Activated CD4-positive, CD25-positive, alpha-beta regulatory T cell treated with anti-CD3 and anti-CD28 coated beads, Interleukin-2, amount 50 U/mL, for 24 hours (primary cell): ENCODE measurements around the gene CD40.
"Not testable (repeated sequence)": the region's sequence is repeated elsewhere in the genome, so short reads cannot be mapped to it uniquely, and the experiment has no call there.

Experiments used
- ATAC-seq, 2 donors: fragments of 150-1000 bp; cut with Tn5 transposase; one replicate each; pipeline ENCODE4 v1.10.0; 2021; ENCODE audit warnings: mild to moderate bottlenecking in 1 of 2, moderate library complexity in 1 of 2

CD40 gene

DNA sequence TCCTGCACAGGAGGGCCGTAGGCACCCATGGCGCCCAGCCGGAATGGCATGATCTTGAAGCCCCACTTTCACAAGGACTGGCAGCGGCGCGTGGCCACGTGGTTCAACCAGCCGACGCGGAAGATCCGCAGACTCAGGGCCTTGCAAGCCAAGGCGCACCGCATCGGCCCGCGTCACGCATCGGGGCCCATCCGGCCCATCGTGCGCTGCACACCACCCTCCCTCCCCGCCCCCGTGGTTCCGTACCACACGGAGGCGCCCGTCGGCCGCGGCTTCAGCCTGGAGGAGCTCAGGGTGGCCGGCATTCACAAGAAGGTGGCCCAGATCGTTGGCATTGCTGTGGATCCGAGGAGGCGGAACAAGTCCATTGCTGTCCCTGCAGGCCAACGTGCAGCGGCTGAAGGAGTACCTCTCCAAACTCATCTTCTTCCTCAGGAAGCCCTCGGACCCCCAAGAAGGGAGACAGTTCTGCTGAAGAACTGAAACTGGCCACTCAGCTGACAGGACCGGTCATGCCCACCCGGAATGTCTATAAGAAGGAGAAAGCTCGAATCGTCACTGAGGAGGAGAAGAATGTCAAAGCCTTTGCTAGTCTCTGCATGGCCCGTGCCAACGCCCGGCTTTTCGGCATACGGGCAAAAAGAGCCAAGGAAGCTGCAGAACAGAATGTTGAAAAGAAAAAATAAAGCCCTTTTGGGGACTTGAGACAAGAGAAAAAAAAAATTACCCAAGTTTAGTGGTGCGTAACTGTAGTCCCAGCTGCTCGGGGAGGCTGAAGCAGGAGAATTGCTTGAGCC lies 18.4 kb upstream of the CD40 start:
- peak; percentile 35 to 45 for ATAC-seq

DNA sequence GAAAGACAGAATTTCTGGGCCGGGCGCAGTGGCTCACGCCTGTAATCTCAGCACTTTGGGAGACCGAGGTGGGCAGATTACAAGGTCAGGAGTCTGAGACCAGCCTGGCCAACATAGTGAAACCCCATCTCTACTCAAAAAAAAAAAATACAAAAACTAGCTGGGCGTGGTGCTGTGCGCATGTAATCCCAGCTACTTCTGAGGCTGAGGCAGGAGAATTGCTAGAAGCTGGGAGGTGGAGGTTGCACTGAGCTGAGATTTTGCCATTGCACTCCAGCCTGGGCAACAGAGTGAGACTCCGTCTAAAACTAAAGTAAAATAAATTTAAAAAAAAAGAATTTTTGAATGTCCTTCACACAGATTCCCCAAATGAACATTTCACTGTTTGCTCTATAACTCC lies 17.7 kb upstream of the CD40 start:
- not testable (repeated sequence) for ATAC-seq

DNA sequence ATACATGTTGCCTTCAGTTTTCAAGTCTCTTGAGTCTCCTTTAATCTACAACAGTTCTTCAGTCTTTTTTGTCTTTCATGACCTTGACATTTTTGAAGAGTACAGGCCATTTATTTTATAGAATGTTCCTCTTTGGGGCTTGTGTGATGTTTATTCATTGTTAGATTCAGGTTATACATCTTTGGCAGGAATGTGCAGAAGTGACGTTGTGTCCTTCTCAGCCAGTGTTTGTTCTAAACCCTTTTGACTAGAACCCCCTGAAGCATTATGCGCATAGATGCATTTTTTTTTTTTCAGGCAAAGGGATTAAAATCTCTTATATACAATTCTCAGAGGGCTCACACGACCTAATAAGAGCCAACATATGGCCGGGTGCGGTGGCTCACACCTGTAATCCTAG lies 17.1 kb upstream of the CD40 start:
- ATAC-seq = no peak

DNA sequence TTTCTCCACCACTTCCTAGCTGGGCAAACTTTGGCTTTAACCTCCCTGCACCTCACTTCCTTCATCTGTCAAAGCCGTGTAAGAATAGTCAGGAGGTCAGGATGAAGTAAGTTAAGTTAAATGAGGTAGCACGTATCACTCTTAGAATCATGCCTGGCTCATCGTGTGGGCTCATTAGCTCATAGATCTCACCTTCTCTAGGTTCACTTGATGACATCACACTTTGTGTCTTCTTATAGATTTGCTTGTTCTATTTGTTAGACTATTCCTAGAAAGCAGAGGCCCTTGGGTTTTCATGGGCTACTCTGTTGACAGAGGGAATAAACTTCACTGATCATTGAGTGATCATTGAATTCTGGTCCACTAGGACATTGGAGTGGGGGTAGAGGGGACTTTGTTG lies 16.2 kb upstream of the CD40 start:
- ATAC-seq = no peak

DNA sequence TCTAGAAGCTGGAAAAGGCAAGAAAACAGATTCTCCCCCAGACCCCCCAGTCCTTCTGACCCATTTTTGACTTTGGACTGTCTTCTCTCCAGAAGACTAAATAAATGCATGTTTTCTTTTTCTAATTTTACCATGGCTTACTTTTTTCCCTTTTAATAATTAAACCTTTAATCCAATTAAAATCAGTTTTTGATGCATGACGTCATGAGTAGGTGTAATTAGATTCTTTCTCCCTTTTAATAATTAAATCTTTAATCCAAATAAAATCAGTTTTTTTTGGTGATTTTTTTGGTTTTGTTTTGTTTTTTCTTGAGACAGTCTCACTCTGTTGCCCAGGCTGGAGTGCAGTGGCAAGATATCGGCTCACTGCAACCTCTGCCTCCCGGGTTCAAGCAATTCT lies 15.2 kb upstream of the CD40 start:
- no peak for ATAC-seq

DNA sequence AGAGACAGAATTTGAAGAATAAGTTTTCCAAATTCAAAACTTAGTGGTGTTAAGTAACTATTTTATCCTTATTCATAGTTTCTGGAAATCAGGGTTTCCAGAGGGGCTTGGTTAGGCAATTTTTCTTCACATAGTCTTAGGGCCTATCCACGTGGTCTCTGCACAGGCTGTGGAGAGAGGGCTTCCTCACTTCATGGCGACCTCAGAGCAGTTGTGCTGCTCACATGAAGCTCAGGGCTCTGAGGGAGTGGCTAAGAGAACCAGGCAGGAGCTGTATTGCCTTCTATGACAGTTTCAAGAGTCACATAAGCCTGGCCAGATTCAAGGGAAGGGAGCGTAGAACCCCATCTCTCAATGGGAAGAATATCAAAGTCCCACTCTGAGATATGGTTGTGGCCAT lies 13.9 kb upstream of the CD40 start:
- no peak for ATAC-seq

- ATAC-seq = no peak
These were observed 11.1 kb upstream of the CD40 start for GRCh38 chr20:46107061-46107460.

DNA sequence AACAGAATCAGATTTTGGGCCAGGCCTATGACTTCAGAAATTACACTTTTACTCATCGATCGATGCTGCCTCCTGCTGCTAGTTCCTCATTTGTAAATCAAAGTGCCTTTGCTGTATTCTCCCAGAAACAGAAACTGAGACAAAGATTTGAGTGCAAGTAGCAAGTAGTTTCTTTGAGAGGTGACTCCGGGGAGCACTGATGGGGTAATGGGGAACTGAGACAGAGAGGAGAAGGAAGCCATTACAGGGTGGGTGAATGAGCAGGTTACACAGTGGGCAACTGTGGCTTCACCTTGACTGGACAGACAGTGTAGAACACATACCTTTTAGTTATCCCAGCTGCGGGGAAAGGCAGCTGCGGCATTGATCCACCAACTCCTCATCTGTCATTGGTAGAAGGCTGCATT lies 9.7 kb upstream of the CD40 start:
- ATAC-seq = peak; percentile 37 to 60

- no peak for ATAC-seq
These were observed 9.1 kb upstream of the CD40 start for GRCh38 chr20:46108976-46109375.

GRCh38 chr20:46111028-46111835 lies 6.9 kb upstream of the CD40 start:
- peak; percentile 56 to 78 for ATAC-seq

DNA sequence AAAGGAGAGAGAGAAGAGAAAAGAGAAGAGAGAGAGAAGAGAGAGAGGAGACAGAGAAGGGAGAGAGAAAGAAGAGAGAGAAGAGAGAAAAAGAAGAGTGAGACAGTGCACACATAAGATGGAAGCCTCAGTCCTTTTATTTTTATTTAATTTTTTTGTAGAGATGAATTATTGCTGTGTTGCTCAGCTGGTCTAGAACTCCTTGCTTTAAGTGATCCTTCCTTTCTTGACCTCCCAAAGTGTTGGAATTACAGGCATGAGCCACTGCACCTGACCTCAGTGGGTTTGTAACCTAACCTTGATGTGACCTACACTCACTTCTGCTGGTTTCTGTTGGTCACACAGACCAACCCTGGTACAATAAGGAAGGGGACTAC lies 6.3 kb upstream of the CD40 start:
- ATAC-seq = no peak

- ATAC-seq = no peak
These were observed 5.5 kb upstream of the CD40 start for GRCh38 chr20:46112430-46113112.

DNA sequence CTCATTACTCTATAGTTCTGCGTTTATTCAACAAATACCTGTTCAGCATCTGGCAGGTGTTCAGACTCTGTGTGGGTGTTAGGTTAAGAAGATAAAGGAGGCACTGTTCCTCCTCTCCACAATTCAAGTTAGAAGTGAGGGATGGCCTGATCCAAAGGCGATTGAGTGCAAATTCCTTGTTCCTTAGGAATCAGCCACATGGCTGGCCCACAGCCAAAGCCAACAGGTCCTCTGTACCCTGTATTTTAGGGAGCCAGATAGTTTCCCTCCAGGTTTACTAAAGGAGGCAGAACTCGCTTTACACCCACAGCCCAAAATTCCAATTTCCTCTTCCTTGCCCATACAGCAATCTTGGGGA lies 5.0 kb upstream of the CD40 start:
- ATAC-seq = no peak

DNA sequence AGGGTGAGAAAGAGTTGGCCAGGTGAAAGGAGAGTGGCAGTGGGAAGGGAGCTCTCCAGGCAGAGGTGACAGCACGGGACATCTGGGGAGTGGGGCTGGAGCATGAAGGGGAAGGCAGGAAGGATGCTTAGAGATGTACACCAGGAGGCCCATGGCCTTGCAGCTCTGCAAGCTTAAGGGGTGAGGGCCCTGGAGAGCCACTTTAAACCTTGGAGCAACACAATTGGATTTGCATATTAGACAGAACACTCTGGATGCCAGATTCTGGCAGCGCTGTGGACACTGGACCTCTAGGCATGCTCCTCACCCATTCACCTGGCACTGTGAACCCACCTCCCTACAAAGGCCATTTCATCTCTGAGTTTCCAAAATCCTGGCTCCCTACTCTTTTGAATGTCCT lies 3.7 kb upstream of the CD40 start:
- no peak for ATAC-seq

GRCh38 chr20:46118481-46119020 lies 437 bp downstream of the CD40 start:
- peak; percentile 42 to 52 for ATAC-seq

DNA sequence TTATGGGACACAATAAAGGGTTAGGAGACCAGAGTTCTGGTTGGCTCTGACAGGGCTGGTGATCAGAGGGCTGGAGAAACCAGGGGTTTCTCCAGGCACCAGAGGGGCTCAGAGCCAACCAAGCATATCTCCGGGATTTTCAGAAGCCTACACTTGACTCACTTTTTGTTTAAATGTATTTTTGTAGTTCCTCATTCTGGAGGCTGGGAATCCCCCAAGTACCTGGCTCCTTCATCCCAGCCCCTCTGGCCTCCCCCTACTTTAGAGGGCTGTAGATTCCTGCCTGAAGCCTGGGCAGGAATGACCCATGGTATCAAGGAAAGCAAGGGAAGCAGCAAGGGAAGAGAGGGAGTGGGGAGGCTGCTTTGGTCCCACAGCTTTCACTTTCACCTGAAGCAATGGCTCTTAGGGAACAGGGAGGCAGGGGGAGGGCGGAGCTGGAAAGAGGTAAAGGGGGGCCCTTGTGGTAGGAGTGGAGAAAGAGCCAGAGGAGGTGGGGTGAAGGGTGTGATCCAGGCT lies 973 bp downstream of the CD40 start:
- peak; percentile 45 to 46 for ATAC-seq

GRCh38 chr20:46119547-46119946 lies 1.4 kb downstream of the CD40 start:
- ATAC-seq = no peak

GRCh38 chr20:46120136-46120535 lies 2.0 kb downstream of the CD40 start:
- no peak for ATAC-seq

- ATAC-seq = no peak
These were observed 3.2 kb downstream of the CD40 start for GRCh38 chr20:46121184-46121930.

GRCh38 chr20:46122071-46122470 lies 4.0 kb downstream of the CD40 start:
- no peak for ATAC-seq

- ATAC-seq = no peak
These were observed 4.7 kb downstream of the CD40 start for GRCh38 chr20:46122516-46123481.
